ENCODE data around the gene CTAG1B. TPM values are rescaled to one million over a fixed set of nuclear protein-coding genes. Genes with fewer than 3 reads are reported as not detected.

Gene CTAG1B
- total and polyA plus RNA-seq, 2 donors (not counting 3 experiments of a cell fraction or from before 2014, with no cell fraction given), result not detected

DNA sequence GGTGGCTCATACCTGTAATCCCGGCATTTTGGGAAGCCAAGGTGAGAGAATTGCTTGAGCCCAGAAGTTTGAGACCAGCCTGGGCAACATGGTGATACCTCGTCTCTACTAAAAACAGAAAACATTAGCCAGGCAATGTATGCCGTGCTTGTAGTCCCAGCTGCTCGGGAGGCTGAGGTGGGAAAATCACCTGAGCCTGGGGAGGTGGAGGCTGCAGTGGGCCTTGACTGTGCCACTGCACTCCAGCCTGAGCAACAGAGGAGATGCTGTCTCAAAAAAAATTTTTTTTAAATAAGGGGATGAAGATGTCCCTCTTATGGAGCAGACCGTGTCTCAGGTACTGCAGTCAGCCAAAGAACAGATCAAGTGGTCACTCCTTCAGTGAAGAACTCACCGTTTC lies 13.5 kb downstream of the CTAG1B start:
- intact Hi-C loops (cut with micrococcal nuclease) (no loop called here), dilution Hi-C loops (cut with MboI; ENCODE audit: extremely low pct_ligation_motif_present, low sequenced_read_pairs) (no loop called here)
- no peaks in the 10 kb centered on the region for H3K9me1 ChIP-seq (replicated peaks; ENCODE audit: control insufficient read depth, extremely low read depth, insufficient read depth, low read length)
- POLR2A ChIA-PET, result no interaction called here
- no TSS peak for BruUV-seq (replicated peaks)
- no peak overlapping the region for H3K4me3 ChIP-seq (replicated peaks in 1 of 3; ENCODE audit: insufficient read depth in 1 of 3, low read depth in 1 of 3, low read length in 3 of 3)
- DNase-seq (ENCODE audit: low read depth, low spot score), result no peak
- H3K36me3 ChIP-seq (ENCODE audit: control insufficient read depth in 2 of 2, extremely low read depth in 1 of 2, insufficient read depth in 2 of 2, low read length in 2 of 2), result no peaks in the 10 kb centered on the region
- H3K9ac ChIP-seq (replicated peaks; ENCODE audit: extremely low read depth, insufficient read depth, low read length), result no peak overlapping the region
- no peaks in the 10 kb centered on the region for H3K79me2 ChIP-seq (ENCODE audit: control insufficient read depth, insufficient read depth, low read length)
- H3K27ac ChIP-seq (ENCODE audit: insufficient read depth, low read depth, low read length), result no peak overlapping the region
- H2AFZ ChIP-seq (ENCODE audit: low read depth, low read length), result no peak overlapping the region
- H4K20me1 ChIP-seq (replicated peaks; ENCODE audit: control insufficient read depth, extremely low read depth, insufficient read depth, low read length), result no peaks in the 10 kb centered on the region
- H3K4me1 ChIP-seq (ENCODE audit: control insufficient read depth, extremely low read depth, insufficient read depth, low read length), result peaks cover 6% of the 10 kb centered on the region
- H3K4me2 ChIP-seq (ENCODE audit: insufficient read depth, low read length), result no peak overlapping the region
- H3K9me3 ChIP-seq (replicated peaks; ENCODE audit: control insufficient read depth, insufficient read depth, low read length), result no peaks in the 10 kb centered on the region
- CTCF ChIA-PET, result no interaction called here
- no peaks in the 10 kb centered on the region for H3K27me3 ChIP-seq (ENCODE audit: control insufficient read depth in 2 of 2, insufficient read depth in 2 of 2, low read length in 2 of 2)
- TF ChIP-seq, protein P1, sequence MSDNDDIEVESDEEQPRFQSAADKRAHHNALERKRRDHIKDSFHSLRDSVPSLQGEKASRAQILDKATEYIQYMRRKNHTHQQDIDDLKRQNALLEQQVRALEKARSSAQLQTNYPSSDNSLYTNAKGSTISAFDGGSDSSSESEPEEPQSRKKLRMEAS (IDR thresholded peaks at IDR 0.05; ENCODE audit: insufficient read depth, insufficient read length), result no peak
- TF ChIP-seq FOS (IDR thresholded peaks at IDR 0.05; ENCODE audit: borderline replicate concordance, insufficient read depth, low read length), result no peak
- TF ChIP-seq POLR2A (IDR thresholded peaks at IDR 0.05; ENCODE audit: low read depth, low read length), result no peak
- no peak for FAIRE-seq

DNA sequence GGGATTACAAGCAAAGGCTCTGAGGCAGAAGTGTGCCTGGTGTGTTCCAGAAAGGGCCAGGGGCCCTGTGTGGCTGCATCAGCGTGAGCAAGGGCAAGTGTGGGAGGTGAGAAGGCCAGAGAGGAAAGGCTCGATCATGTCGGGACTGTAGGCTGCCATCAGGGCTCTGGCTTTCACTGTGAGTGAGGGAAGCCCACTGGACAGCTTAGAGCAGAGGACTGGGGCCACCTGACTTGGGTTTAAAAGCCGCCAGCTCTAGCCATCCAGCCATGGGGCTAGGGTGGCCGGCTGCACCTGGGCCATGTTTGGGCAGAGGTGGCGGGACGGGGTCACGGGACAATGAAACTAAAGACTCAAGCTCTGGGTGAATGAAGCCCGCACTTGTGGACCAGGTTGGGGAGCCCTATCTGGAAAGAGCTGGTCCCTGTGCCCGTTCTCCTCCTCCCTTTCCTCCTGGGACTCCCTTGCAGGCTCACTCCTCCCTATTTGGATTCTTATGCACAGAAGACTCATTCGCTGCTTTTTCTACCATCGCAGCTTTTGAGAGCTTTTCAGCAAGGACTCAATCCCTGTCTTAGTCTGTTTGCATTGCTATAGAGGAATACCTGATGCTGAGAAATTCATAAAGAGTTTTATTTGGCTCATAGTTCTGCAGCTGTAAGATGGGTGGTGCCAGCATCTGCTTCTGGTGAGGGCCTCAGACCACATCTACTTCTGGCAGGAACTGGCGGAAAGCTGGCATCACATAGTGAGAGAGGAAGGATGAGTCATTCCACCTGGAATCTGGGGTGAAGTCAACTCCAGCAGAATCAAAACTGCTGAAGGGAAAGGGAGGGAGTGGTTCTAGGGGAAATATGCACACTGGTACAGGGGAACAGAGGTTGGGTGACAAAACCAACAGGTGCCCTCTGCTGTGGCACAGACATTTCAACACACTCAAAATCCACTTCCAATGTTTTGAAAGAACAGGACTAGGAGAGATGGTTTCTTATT lies 15.3 kb downstream of the CTAG1B start:
- POLR2A ChIA-PET, result no interaction called here
- DNase-seq (ENCODE audit: low read depth, low spot score) (peak; percentile 24), FAIRE-seq (peak; percentile 94)
- intact Hi-C loops (cut with micrococcal nuclease), result no loop called here
- TF ChIP-seq CTCF (IDR thresholded peaks at IDR 0.05; ENCODE audit: extremely low read depth in 1 of 2, insufficient read depth in 1 of 2, low read depth in 1 of 2, low read length in 2 of 2), result no peak
- TF ChIP-seq JUN (IDR thresholded peaks at IDR 0.05; ENCODE audit: borderline replicate concordance, insufficient read depth, insufficient read length, low read depth), result peak; percentile 43
- peak; percentile 50 for TF ChIP-seq FOS (IDR thresholded peaks at IDR 0.05; ENCODE audit: borderline replicate concordance, insufficient read depth, low read length)
- Histone ChIP-seq H2AFZ (ENCODE audit: low read depth, low read length) (no peak overlapping the region), H3K9me1 (replicated peaks; ENCODE audit: control insufficient read depth, extremely low read depth, insufficient read depth, low read length) (no peaks in the 10 kb centered on the region), H3K27ac (ENCODE audit: insufficient read depth, low read depth, low read length) (no peak overlapping the region), H3K9me3 (replicated peaks; ENCODE audit: control insufficient read depth, insufficient read depth, low read length) (no peaks in the 10 kb centered on the region), H3K27me3 (ENCODE audit: control insufficient read depth in 2 of 2, insufficient read depth in 2 of 2, low read length in 2 of 2) (no peaks in the 10 kb centered on the region), H3K4me1 (ENCODE audit: control insufficient read depth, extremely low read depth, insufficient read depth, low read length) (peaks cover 6% of the 10 kb centered on the region), H3K9ac (replicated peaks; ENCODE audit: extremely low read depth, insufficient read depth, low read length) (no peak overlapping the region), H3K36me3 (ENCODE audit: control insufficient read depth in 2 of 2, extremely low read depth in 1 of 2, insufficient read depth in 2 of 2, low read length in 2 of 2) (no peaks in the 10 kb centered on the region), H3K79me2 (ENCODE audit: control insufficient read depth, insufficient read depth, low read length) (no peaks in the 10 kb centered on the region), H3K4me2 (ENCODE audit: insufficient read depth, low read length) (no peak overlapping the region), H3K4me3 (replicated peaks in 1 of 3; ENCODE audit: insufficient read depth in 1 of 3, low read depth in 1 of 3, low read length in 3 of 3) (no peak overlapping the region), H4K20me1 (replicated peaks; ENCODE audit: control insufficient read depth, extremely low read depth, insufficient read depth, low read length) (no peaks in the 10 kb centered on the region)
- CTCF ChIA-PET, result no interaction called here
- no TSS peak for BruUV-seq (replicated peaks)
- dilution Hi-C loops (cut with MboI; ENCODE audit: extremely low pct_ligation_motif_present, low sequenced_read_pairs), result no loop called here
